K562 (cell line): Measurements from ENCODE around the gene CCDC9. TPM values are rescaled to one million over a fixed set of nuclear protein-coding genes. Genes with fewer than 3 reads are reported as not detected.
A peak's percentile ranks its signal among the peaks of the same experiment; 100 is the strongest.

ENCODE experiments used
- ARNT ChIP-seq, 2 experiments: fragments of 450-650 bp; IDR thresholded peaks; 2 replicates each; pipeline ENCODE4 v1.6.1; 2016; ENCODE audit warnings: mild to moderate bottlenecking in 1 of 2
- CBFA2T2 ChIP-seq: fragments of 450-650 bp; conservative IDR thresholded peaks from 2 replicates; pipeline ENCODE4 v1.6.1; 2017; ENCODE audit warnings: mild to moderate bottlenecking
- ERF ChIP-seq: fragments of 450-650 bp; formaldehyde crosslinking; IDR thresholded peaks from 2 replicates; pipeline ENCODE4 v1.4.0; 2020; ENCODE audit warnings: mild to moderate bottlenecking, mixed read lengths
- HDGF ChIP-seq: fragments of 450-650 bp; IDR thresholded peaks from 2 replicates; pipeline ENCODE4 v1.6.1; 2016
- HIVEP1 ChIP-seq: fragments of 250-450 bp; sonication (Bioruptor Pico); IDR thresholded peaks from 2 replicates; pipeline ENCODE4 v1.4.0; 2020; ENCODE audit warnings: mild to moderate bottlenecking
- KDM1A ChIP-seq, 2 experiments: fragments of 450-650 bp; IDR thresholded peaks; 2 replicates each; pipeline ENCODE4 v1.6.1; 2016; ENCODE audit warnings: mild to moderate bottlenecking in 2 of 2
- MECOM ChIP-seq: fragments of 250-450 bp; sonication (Bioruptor Pico); IDR thresholded peaks from 2 replicates; pipeline ENCODE4 v1.8.0; 2022; ENCODE audit warnings: inconsistent platforms
- MED1 ChIP-seq: sonication (generic); formaldehyde crosslinking; IDR thresholded peaks from 2 replicates; pipeline ENCODE4 v1.8.1; 2023; ENCODE audit warnings: missing genetic modification reagents, borderline replicate concordance
- NCOA4 ChIP-seq: fragments of 450-650 bp; IDR thresholded peaks from 2 replicates; pipeline ENCODE4 v1.6.1; 2018; ENCODE audit warnings: mild to moderate bottlenecking; ENCODE audit not compliant: partially characterized antibody
- PHB ChIP-seq: fragments of 250-450 bp; sonication (Bioruptor Pico); IDR thresholded peaks from 2 replicates; pipeline ENCODE4 v1.5.0; 2021
- PML ChIP-seq: IDR thresholded peaks from 2 replicates; pipeline ENCODE4 v1.6.1; 2012; ENCODE audit warnings: low read length, inconsistent platforms
- RB1 ChIP-seq: fragments of 450-650 bp; IDR thresholded peaks from 2 replicates; pipeline ENCODE4 v1.6.1; 2017; ENCODE audit warnings: low read depth, mild to moderate bottlenecking
- SMARCA5 ChIP-seq: fragments of 450-650 bp; IDR thresholded peaks from 2 replicates; pipeline ENCODE4 v1.6.1; 2016
- TAF9B ChIP-seq: fragments of 450-650 bp; IDR thresholded peaks from 2 replicates; pipeline ENCODE4 v1.6.1; 2018; ENCODE audit warnings: mild to moderate bottlenecking; ENCODE audit not compliant: partially characterized antibody
- TRIM24 ChIP-seq, 2 experiments: fragments of 450-650 bp; IDR thresholded peaks; 2 replicates each; pipeline ENCODE4 v1.6.1; 2016
- XRCC3 ChIP-seq: fragments of 450-650 bp; IDR thresholded peaks from 2 replicates; pipeline ENCODE4 v1.6.1; 2017; ENCODE audit warnings: mild to moderate bottlenecking, moderate library complexity
- ZBTB26 ChIP-seq: fragments of 450-650 bp; formaldehyde crosslinking; IDR thresholded peaks from 2 replicates; pipeline ENCODE4 v1.4.0; 2022; ENCODE audit warnings: missing genetic modification characterization
- ZFPM2 ChIP-seq: fragments of 250-450 bp; sonication (Bioruptor Pico); IDR thresholded peaks from 2 replicates; pipeline ENCODE4 v1.5.1; 2022; ENCODE audit warnings: mild to moderate bottlenecking
- ZNF124 ChIP-seq: sonication (generic); formaldehyde crosslinking; IDR thresholded peaks from 2 replicates; pipeline ENCODE4 v1.8.1; 2022; ENCODE audit warnings: missing genetic modification reagents
- ZNF134 ChIP-seq: fragments of 250-450 bp; sonication (Bioruptor Pico); conservative IDR thresholded peaks from 2 replicates; pipeline ENCODE4 v1.4.0; 2020
- ZNF511 ChIP-seq: sonication (generic); formaldehyde crosslinking; IDR thresholded peaks from 2 replicates; pipeline ENCODE4 v1.8.0; 2022; ENCODE audit warnings: mild to moderate bottlenecking, missing genetic modification reagents
- polyA plus RNA-seq, 8 experiments: library from polyadenylated mRNA; depleted of rRNA in 4 of 8; stranded (reverse) in 5 of 8; unstranded in 3 of 8; fragments of >200 nt; fragmentation: Nextera tagmentation in 2 of 8; fragmentation: Illumina TruSeq in 1 of 8; extraction: Ambion mirVana in 2 of 8; extraction: Trizol in 1 of 8; gene quantifications; 2 replicates each; pipeline versions ENCODE4 v1.2.1 to v1.2.3, GENCODE V29; 2011 to 2014; ENCODE audit warnings: inconsistent platforms in 1 of 8, missing spikeins in 1 of 8
- total RNA-seq, 7 experiments: library from RNA; depleted of rRNA in 6 of 7; stranded (reverse); fragments of >200 nt in 6 of 7; fragmentation: Illumina TruSeq in 2 of 7; extraction: Trizol in 2 of 7; gene quantifications; 2 replicates each; pipeline versions ENCODE4 v1.2.1 to v1.2.3, GENCODE V29; 2011 to 2021; ENCODE audit warnings: low replicate concordance in 1 of 7
- TF ChIP-seq, protein P1 (sequence below): fragments of 250-450 bp; sonication (Bioruptor Pico); IDR thresholded peaks from 2 replicates; pipeline ENCODE4 v1.5.0; 2021; ENCODE audit warnings: mild to moderate bottlenecking, borderline replicate concordance
- TF ChIP-seq, protein P2 (sequence below): fragments of 450-650 bp; IDR thresholded peaks from 2 replicates; pipeline ENCODE4 v1.6.1; 2017; ENCODE audit warnings: antibody characterized with exemption, mild to moderate bottlenecking

The CCDC9 gene
- total and polyA plus RNA-seq, 9 of the 15 experiments (the other 6 are each of a cell fraction or from before 2014, with no cell fraction given) = 0.23 to 38.6 (median 8.4) TPM

GRCh38 chr19:47240996-47241918 lies 15.1 kb upstream of the CCDC9 start (continued):
- TF ChIP-seq ZBTB26 (CRISPR knock-in tag) (peak; percentile 58; the same call in 1 of the 2 replicates), HDGF (peak; percentile 77; the same call in 1 of the 2 replicates), NCOA4 (no peak), ZNF124 (no peak), KDM1A (IDR thresholded peaks at IDR 0.05) (peak; percentile 13 to 54; a peak in 1 of 4 replicates), PML (no peak), CBFA2T2 (no peak), TAF9B (no peak), XRCC3 (no peak), PHB (CRISPR knock-in tag) (no peak), ZFPM2 (no peak), ZNF134 (CRISPR knock-in tag) (no peak), HIVEP1 (CRISPR knock-in tag) (no peak), MED1 (CRISPR knock-in tag) (no peak), MECOM (no peak), ARNT (IDR thresholded peaks at IDR 0.05) (peak in 1 of 2 experiments; percentile 49; a peak in 3 of 4 replicates), SMARCA5 (peak; percentile 79; the same call in 1 of the 2 replicates), ERF (CRISPR knock-in tag) (no peak), TRIM24 (IDR thresholded peaks at IDR 0.05) (peak in 1 of 2 experiments; percentile 54; a peak in 3 of 4 replicates), RB1 (0 out of 2 replicates have a peak, but pooled peaks have one; percentile 30), ZNF511 (CRISPR knock-in tag) (no peak)
- TF ChIP-seq, protein P1, sequence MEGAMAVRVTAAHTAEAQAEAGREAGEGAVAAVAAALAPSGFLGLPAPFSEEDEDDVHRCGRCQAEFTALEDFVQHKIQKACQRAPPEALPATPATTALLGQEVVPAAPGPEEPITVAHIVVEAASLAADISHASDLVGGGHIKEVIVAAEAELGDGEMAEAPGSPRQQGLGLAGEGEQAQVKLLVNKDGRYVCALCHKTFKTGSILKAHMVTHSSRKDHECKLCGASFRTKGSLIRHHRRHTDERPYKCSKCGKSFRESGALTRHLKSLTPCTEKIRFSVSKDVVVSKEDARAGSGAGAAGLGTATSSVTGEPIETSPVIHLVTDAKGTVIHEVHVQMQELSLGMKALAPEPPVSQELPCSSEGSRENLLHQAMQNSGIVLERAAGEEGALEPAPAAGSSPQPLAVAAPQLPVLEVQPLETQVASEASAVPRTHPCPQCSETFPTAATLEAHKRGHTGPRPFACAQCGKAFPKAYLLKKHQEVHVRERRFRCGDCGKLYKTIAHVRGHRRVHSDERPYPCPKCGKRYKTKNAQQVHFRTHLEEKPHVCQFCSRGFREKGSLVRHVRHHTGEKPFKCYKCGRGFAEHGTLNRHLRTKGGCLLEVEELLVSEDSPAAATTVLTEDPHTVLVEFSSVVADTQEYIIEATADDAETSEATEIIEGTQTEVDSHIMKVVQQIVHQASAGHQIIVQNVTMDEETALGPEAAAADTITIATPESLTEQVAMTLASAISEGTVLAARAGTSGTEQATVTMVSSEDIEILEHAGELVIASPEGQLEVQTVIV = no peak
- TF ChIP-seq, protein P2, sequence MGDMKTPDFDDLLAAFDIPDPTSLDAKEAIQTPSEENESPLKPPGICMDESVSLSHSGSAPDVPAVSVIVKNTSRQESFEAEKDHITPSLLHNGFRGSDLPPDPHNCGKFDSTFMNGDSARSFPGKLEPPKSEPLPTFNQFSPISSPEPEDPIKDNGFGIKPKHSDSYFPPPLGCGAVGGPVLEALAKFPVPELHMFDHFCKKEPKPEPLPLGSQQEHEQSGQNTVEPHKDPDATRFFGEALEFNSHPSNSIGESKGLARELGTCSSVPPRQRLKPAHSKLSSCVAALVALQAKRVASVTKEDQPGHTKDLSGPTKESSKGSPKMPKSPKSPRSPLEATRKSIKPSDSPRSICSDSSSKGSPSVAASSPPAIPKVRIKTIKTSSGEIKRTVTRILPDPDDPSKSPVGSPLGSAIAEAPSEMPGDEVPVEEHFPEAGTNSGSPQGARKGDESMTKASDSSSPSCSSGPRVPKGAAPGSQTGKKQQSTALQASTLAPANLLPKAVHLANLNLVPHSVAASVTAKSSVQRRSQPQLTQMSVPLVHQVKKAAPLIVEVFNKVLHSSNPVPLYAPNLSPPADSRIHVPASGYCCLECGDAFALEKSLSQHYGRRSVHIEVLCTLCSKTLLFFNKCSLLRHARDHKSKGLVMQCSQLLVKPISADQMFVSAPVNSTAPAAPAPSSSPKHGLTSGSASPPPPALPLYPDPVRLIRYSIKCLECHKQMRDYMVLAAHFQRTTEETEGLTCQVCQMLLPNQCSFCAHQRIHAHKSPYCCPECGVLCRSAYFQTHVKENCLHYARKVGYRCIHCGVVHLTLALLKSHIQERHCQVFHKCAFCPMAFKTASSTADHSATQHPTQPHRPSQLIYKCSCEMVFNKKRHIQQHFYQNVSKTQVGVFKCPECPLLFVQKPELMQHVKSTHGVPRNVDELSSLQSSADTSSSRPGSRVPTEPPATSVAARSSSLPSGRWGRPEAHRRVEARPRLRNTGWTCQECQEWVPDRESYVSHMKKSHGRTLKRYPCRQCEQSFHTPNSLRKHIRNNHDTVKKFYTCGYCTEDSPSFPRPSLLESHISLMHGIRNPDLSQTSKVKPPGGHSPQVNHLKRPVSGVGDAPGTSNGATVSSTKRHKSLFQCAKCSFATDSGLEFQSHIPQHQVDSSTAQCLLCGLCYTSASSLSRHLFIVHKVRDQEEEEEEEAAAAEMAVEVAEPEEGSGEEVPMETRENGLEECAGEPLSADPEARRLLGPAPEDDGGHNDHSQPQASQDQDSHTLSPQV = 0 out of 2 replicates have a peak, but pooled peaks have one; percentile 56
